Left lobe of liver (tissue), 2 donors: ENCODE measurements around the gene RAD23B. TPM values are rescaled to one million over a fixed set of nuclear protein-coding genes. Genes with fewer than 3 reads are reported as not detected.

Experiments
- ATAC-seq: fragments of 200-7000 bp; cut with Tn5 transposase; one replicate; pipeline ENCODE4 v1.9.1; 2020; ENCODE audit warnings: mild to moderate bottlenecking, moderate library complexity
- DNase-seq: peaks from one replicate; pipeline ENCODE4 v3.0.0-alpha.2; 2020; ENCODE audit warnings: low spot score
- total RNA-seq: library from RNA; stranded (reverse); gene quantifications from one replicate; pipeline ENCODE4 v1.2.1, GENCODE V29; 2021
- donor health status: DM: no; HTN: no; CAD: no; lungs with moderate emphysema.
- donor health status: DM: no; HTN: yes; CAD: no.

The RAD23B gene
- total RNA-seq, 1 donor from 2014 or later: 98.7 TPM

DNA sequence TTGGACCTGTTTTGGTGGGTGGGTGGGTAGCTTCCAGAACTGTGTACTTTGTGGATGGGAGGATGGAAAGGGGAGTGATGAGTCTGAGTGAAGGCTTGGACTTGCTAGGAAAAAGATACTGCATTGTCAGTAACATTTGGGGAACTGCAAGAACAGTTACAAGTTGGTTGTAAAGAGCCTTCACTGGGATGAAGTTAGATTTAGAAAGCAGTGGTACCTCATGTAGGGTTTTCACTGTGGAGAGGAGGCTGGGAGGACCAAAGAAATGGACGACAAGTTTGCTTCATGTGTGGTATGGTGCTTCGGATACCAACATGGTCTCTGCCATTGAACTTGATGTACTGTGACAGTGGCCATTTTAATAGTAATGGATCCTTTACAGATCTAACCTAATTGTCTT lies 50.3 kb downstream of the RAD23B start:
- DNase-seq: no peak
- ATAC-seq: no peak

DNA sequence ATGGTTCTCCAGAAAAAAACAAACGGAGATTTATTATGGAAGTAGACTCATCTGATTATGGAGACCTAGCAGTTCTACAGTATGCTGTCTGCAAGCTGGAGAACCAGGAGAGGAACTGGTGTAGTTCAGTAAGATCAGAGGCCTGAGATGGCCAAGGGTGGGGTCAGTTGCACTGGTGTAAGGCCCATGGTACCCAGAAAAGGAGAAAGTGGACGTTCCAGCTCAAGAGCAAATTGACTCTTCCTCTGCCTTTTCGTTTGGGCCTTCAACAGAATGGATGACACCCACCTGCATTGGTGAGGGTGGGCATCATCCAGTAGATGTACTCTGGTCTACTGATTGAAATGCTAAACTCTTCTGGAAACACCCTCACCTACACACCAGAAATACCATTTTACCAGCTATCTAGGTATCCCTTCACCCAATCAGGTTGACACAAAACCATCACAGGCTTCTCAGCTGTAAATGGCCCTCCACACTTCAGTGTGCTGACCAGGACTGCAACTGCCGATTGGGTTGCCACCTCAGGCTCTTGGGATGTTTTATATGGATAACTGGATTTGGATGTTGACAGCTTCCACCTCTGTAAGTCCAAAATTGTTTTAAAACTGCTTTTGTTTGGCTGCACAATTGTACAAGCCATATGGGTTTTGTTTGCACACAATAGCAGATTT lies 51.2 kb downstream of the RAD23B start:
- ATAC-seq (no peak), DNase-seq (no peak)

DNA sequence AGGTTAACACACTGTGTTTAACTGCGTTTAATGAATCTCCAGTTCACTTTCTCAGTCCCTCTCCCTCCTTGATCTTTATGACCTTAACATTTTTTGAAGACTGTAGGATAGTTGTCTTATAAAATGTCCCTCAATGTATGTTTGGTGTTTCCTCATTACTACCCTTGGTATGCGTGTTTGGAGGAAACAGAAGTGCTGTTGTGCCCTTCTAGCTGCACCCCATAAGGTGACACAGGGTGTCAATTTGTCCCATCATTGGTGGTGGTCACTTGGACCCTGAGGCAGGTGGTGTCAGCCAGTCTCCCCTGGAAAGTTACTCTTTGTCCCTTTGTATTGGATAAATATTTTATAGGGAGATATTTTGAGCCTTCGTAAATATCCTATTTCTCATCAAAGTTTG lies 52.3 kb downstream of the RAD23B start:
- no peak for ATAC-seq
- no peak for DNase-seq

GRCh38 chr9:107336718-107337360 lies 53.8 kb downstream of the RAD23B start:
- ATAC-seq (no peak), DNase-seq (no peak)

DNA sequence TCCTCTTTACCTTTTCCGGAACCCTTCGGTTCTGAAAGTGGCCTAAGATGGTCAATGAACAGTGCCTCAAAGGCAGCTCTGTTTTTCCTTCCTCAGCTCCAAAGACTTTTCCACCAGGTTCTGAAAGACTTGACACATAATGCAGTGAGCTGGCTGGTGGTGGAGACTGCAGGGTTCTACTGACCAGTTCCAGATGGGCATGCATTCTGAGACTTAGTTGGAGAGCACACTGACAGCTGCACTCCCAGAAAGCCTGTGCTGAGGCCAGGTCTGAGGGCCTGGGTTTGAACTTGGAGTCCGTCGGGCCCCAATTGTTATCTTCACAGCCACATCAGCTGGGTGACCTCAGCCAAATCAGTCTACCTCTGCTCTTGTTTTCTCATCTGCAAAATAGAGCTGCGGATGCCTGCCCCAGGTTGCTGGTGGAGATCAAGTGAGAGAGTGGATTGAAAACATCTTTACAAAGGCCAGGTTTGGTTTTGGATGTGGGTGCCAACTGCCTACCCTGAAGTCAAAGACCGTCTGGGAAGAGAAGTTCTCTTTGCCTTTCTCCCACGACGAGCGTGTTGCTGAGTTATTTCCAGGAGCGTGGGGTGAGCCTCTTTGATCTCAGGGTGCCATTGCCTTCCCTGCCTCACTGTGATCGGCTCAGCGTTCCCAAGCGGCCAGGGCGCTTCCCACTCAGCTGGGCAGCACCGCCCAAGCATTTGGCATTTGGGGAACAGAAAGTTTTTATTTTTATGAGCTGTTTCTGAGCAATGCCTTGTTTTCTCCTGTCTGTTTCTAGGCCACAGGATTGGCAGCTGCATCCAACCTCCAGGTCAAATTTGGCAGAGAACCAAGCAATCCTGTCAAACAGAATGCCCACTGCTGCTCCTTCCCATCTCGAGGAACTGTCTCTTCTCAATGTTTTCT lies 54.9 kb downstream of the RAD23B start:
- DNase-seq (no peak), ATAC-seq (no peak)

GRCh38 chr9:107338911-107339659 lies 56.0 kb downstream of the RAD23B start:
- ATAC-seq: peak; percentile 1

DNA sequence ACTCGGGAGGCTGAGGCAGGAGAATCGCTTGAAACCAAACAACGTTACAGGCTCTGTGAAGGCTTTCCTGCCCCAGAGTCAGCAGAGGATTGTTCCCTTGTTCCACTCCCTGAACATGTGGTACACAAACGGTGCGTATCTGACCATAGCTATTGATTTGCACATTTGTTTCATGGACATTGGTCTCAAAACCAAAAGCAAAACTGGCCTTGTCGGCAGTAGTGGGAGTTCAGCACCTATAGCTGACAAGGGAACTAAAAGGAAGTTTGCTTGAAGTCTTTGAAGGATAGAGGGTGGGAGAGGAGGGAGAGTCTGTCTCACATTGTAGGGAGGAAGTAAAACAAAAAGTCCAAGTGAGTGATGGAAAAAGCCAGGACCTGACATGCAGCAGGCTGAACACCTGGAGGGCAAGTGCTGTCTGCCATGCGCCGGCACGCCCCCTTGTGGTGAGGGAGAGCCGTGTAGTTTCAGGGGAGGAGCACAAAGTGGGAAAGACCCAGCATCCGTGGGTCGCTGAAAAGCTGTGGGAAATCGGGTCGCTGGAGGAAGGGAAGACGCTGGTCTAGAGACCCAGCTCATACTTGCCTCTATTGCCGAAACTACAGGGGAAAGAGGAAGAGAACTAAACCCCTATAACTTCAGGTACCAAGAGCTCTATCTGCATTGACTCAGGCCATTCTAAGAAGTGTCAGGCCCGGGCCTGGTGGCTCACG lies 58.0 kb downstream of the RAD23B start:
- DNase-seq: peak; percentile 85
- peak; percentile 81 for ATAC-seq

More at GRCh38 chr9:107338911-107339659, 56.0 kb downstream of the RAD23B start:
- no peak for DNase-seq

GRCh38 chr9:107342476-107343161 lies 59.5 kb downstream of the RAD23B start:
- ATAC-seq (no peak), DNase-seq (no peak)

GRCh38 chr9:107345327-107345726 lies 62.2 kb downstream of the RAD23B start:
- no peak for ATAC-seq
- DNase-seq: no peak

DNA sequence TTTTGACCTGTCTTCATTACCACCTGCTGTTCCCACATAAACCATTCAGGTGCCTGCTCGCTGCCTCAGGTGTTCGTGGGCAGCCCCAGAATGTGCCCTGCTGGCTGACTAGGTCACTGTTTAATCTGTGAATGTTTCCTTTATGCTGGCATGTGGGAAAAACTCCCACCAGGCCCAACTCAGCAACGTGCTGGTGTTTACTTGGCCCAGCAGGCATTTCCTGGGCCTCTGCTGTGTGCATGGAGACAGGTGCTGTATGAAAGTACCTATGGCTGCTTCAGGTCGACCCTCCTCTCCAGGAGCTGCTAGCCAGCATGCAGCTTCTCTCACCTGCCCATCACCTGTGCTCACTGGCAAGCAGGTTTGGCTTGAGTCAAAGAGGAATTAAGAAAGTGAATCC lies 65.8 kb downstream of the RAD23B start:
- ATAC-seq: no peak
- DNase-seq: no peak

- DNase-seq: no peak
- no peak for ATAC-seq
These were observed 67.4 kb downstream of the RAD23B start for GRCh38 chr9:107350443-107350842.

DNA sequence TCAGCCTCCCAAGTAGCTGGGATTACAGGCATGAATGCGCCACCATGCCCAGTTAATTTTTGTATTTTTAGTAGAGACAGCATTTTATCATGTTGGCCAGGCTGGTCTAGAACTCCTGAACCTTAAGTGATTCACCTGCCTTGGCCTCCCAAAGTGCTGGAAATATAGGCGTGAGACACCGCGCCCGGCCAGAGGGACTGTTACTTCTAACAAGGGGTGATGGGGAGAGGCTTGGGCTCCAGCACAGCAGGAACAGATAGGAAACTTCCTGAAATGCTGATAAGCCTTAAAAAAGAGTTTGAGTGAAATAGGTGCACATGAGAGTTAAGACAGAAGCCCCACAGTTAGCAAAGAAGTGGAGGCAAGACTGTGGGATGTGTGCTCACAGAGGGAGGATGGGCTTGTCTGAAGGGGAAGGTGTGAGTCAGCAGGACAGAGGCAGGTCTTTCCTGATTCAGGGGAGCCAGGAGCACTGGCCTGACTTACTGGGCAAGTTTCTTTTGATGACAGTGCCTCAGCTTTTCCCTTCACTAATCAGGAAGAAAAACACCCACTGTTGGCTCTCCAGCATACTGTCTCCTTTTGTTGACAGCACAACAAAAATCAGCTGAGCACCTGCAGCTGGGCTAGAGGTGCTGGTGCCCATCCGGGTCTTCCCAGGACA lies 68.4 kb downstream of the RAD23B start:
- DNase-seq (no peak), ATAC-seq (no peak)

DNA sequence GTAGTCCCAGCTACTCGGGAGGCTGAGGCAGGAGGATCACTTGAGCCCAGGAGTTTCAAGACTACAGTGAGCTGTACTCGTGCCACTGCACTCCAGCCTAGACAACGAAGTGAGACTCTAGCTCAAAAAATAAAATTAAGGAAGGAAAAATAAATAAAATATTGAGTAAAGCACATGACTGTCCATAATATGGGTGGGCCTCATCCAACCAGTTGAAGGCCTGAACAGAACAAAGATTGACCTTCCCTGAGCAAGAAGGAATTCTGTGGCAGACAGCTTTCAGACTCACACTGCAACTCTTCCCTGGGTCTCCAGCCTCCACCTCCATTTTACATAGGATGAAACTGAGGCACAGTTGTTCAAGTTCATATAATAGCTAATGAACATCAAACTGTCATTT lies 72.3 kb downstream of the RAD23B start:
- no peak for ATAC-seq

DNA sequence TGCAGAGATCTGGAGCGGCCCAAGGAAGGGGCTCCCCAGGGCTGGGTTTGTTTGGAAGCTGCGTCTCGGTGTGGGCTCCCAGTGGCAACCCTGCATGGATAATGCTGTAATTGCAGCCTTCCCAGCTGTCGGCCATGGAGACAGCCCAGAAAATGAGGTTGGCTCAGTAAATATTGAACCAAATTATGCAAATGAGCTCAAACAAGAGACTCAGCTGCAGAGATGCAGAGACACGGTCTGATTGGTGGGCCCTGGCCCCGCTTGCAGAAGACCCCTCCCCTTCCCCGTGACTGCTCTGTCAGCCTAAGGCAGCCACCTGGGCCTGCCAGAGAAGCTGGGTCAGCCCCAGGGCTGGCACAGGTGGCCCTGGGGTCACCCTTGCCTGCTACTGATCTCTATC lies 75.9 kb downstream of the RAD23B start:
- ATAC-seq (no peak), DNase-seq (no peak)

More for the DNA sequence above, 72.3 kb downstream of the RAD23B start:
- no peak for DNase-seq

GRCh38 chr9:107360098-107360497 lies 77.0 kb downstream of the RAD23B start:
- no peak for ATAC-seq
- no peak for DNase-seq

- DNase-seq: no peak
- no peak for ATAC-seq
These were observed 78.7 kb downstream of the RAD23B start for GRCh38 chr9:107361816-107362215.

- ATAC-seq (no peak), DNase-seq (no peak)
These were observed 80.6 kb downstream of the RAD23B start for GRCh38 chr9:107363516-107364152.

- ATAC-seq: peak; percentile 40
- no peak for DNase-seq
These were observed 84.8 kb downstream of the RAD23B start for GRCh38 chr9:107367727-107368502.
